T-helper 2 cell treated with Interferon-gamma antibody and Interleukin-4, amounts not matched to agents 100 ng/mL and 5 ng/mL, for 36 hours (primary cell): Measurements from ENCODE around the gene RNF133. TPM values are rescaled to one million over a fixed set of nuclear protein-coding genes. Genes with fewer than 3 reads are reported as not detected.
"Not testable (repeated sequence)": the region's sequence is repeated elsewhere in the genome, so short reads cannot be mapped to it uniquely, and the experiment has no call there.

Experiments used
- intact Hi-C: fragments of 100-400 bp; cut with micrococcal nuclease; formaldehyde crosslinking; loops from one replicate; pipeline ENCODE4 v1.15.1; 2023
- total RNA-seq: library from RNA; stranded (reverse); gene quantifications from 2 replicates; pipeline ENCODE4 v1.2.3, GENCODE V29; 2022

RNF133 gene
- total RNA-seq, 1 donor from 2014 or later, result not detected

- intact Hi-C loops, result no loop called here
These were observed 7.2 kb downstream of the RNF133 start for GRCh38 chr7:122691569-122692235.

GRCh38 chr7:122689346-122690109, 9.4 kb downstream of the RNF133 start:
- intact Hi-C loops, result no loop called here

GRCh38 chr7:122688400-122688998, 10.4 kb downstream of the RNF133 start:
- intact Hi-C loops, result no loop called here

- intact Hi-C loops, result no loop called here
These were observed 12.5 kb downstream of the RNF133 start for GRCh38 chr7:122686360-122686878.

GRCh38 chr7:122684504-122684903, 14.4 kb downstream of the RNF133 start:
- intact Hi-C loops, result no loop called here

GRCh38 chr7:122682815-122683550, 15.9 kb downstream of the RNF133 start:
- intact Hi-C loops, result no loop called here

- intact Hi-C loops, result not testable (repeated sequence)
These were observed 17.7 kb downstream of the RNF133 start for GRCh38 chr7:122681186-122681585.

- intact Hi-C loops, result no loop called here
These were observed 19.1 kb downstream of the RNF133 start for GRCh38 chr7:122679813-122680212.

GRCh38 chr7:122679269-122679709, 19.6 kb downstream of the RNF133 start:
- intact Hi-C loops, result not testable (repeated sequence)

- intact Hi-C loops, result no loop called here
These were observed 21.8 kb downstream of the RNF133 start for GRCh38 chr7:122677149-122677548.

GRCh38 chr7:122676466-122676865, 22.5 kb downstream of the RNF133 start:
- intact Hi-C loops, result no loop called here

- intact Hi-C loops, result no loop called here
These were observed 23.3 kb downstream of the RNF133 start for GRCh38 chr7:122675621-122676020.

- intact Hi-C loops, result no loop called here
These were observed 23.9 kb downstream of the RNF133 start for GRCh38 chr7:122675011-122675410.

- intact Hi-C loops, result no loop called here
These were observed 24.4 kb downstream of the RNF133 start for GRCh38 chr7:122674502-122674901.

- intact Hi-C loops, result no loop called here
These were observed 25.0 kb downstream of the RNF133 start for GRCh38 chr7:122673951-122674350.

GRCh38 chr7:122672536-122672935, 26.4 kb downstream of the RNF133 start:
- intact Hi-C loops, result no loop called here

GRCh38 chr7:122663733-122664132, 35.2 kb downstream of the RNF133 start:
- intact Hi-C loops, result no loop called here

- intact Hi-C loops, result no loop called here
These were observed 40.1 kb downstream of the RNF133 start for GRCh38 chr7:122658856-122659255.

- intact Hi-C loops, result no loop called here
These were observed 45.2 kb downstream of the RNF133 start for GRCh38 chr7:122653685-122654084.

GRCh38 chr7:122652876-122653275, 46.0 kb downstream of the RNF133 start:
- intact Hi-C loops, result no loop called here

GRCh38 chr7:122651451-122651850, 47.5 kb downstream of the RNF133 start:
- intact Hi-C loops, result no loop called here
